NCI-H1694 treated with DMSO at 0.1 percent for 48 hours (cell line): Measurements from ENCODE around the gene DSCAML1.
"Not testable (repeated sequence)": the region's sequence is repeated elsewhere in the genome, so short reads cannot be mapped to it uniquely, and the experiment has no call there.

Source experiments
- DNase-seq: peaks from one replicate; lab custom pipeline; 2025; lab: John Stamatoyannopoulos, UW

The DSCAML1 gene

GRCh38 chr11:117819096-117820040 lies 22.4 kb upstream of the DSCAML1 start:
- DNase-seq, result peak; percentile 27

GRCh38 chr11:117818041-117818873 lies 21.2 kb upstream of the DSCAML1 start:
- no peak for DNase-seq

GRCh38 chr11:117817368-117818040 lies 20.5 kb upstream of the DSCAML1 start:
- DNase-seq, result peak; percentile 19

GRCh38 chr11:117816846-117817367 lies 19.9 kb upstream of the DSCAML1 start:
- no peak for DNase-seq

GRCh38 chr11:117816151-117816741 lies 19.2 kb upstream of the DSCAML1 start:
- DNase-seq, result no peak

- no peak for DNase-seq
Observed at GRCh38 chr11:117815262-117815803, 18.3 kb upstream of the DSCAML1 start.

- DNase-seq, result no peak
Observed at GRCh38 chr11:117814766-117815261, 17.8 kb upstream of the DSCAML1 start.

- no peak for DNase-seq
Observed at GRCh38 chr11:117814204-117814765, 17.3 kb upstream of the DSCAML1 start.

- DNase-seq, result not testable (repeated sequence)
Observed at GRCh38 chr11:117810056-117810451, 13.0 kb upstream of the DSCAML1 start.

- DNase-seq, result no peak
Observed at GRCh38 chr11:117809236-117810055, 12.4 kb upstream of the DSCAML1 start.

DNA sequence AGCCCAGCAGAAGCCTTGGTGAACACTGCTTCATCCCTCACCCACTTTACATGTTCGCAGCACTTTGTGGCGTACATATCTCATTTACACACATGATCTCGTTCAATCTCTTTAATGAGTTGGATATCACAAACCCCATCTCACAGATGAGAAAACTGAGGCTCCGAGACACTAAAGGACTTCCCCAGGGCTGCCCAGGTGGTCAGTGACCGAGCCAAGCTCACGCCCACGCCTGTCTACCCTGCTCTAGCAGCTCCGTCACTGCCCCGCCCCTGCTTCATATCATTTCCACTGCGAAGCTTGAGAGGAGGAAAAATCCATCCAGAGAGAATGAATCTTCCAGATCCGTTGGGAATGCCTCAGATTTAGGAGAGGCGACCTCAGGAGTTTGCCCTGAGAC lies 11.8 kb upstream of the DSCAML1 start:
- DNase-seq, result no peak

- no peak for DNase-seq
Observed at GRCh38 chr11:117807482-117808327, 10.7 kb upstream of the DSCAML1 start.

GRCh38 chr11:117806846-117807245 lies 9.8 kb upstream of the DSCAML1 start:
- no peak for DNase-seq

DNA sequence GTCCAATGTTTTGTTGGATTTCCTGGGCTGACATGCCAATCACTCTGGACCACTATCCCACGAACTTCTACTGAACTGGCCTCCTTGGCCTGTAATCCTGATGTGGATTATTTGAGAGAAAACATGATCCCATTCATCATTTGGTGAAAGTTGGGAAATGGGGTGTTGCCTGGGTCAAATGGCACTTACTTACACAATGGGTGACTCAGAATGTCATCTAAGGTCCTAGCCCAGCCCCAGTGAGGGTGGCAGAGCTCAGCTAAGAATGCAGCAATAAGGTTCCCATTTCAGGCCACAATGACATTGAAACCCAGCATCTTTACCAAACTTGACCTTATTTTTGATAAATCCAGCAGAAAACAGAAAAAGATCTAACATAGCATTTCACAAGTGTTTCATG lies 8.0 kb upstream of the DSCAML1 start:
- no peak for DNase-seq

GRCh38 chr11:117803896-117804295 lies 6.9 kb upstream of the DSCAML1 start:
- no peak for DNase-seq

DNA sequence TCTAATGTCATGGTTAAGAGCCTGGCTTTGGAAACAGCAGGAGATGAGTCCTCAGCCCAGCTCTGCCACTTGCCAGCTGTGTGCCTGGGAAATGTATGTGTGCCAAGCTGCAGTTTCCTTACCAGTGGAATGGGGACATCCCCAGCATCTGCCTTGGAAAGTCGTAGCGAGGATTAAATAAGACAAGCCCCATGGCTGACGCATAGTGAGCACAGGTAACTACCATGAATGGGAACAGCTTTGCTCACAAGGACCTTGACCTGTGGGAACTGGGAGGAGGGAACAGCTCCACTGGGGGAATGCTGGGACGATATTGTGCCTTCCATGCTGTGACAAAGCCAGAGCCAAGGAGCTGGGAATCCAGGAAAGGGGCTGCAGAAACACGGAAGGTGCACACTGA lies 2.6 kb upstream of the DSCAML1 start:
- DNase-seq, result no peak

- DNase-seq, result no peak
Observed at GRCh38 chr11:117796456-117796871, 552 bp downstream of the DSCAML1 start.

- no peak for DNase-seq
Observed at GRCh38 chr11:117795638-117796455, 1.2 kb downstream of the DSCAML1 start.
